Fibroblast of lung (primary cell): ENCODE data around the gene JMJD1C. TPM values are rescaled to one million over a fixed set of nuclear protein-coding genes. Genes with fewer than 3 reads are reported as not detected.

ENCODE experiments used
- DNase-seq, 2 donors: peaks; one replicate each; pipeline versions ENCODE4 v3.0.0 to v3.0.0-alpha.2; 2010; ENCODE audit warnings: low read depth in 2 of 2
- H2AFZ ChIP-seq: 2 replicates; pipeline ENCODE4 v1.5.1; 2012; ENCODE audit warnings: low read length, control low read depth, inconsistent platforms
- H3K27ac ChIP-seq: 2 replicates; pipeline ENCODE4 v1.5.1; 2011; ENCODE audit warnings: low read length, control low read depth; ENCODE audit not compliant: insufficient read depth
- H3K27me3 ChIP-seq: 2 replicates; pipeline ENCODE4 v1.5.1; 2011; ENCODE audit warnings: mild to moderate bottlenecking, low read length; ENCODE audit not compliant: control insufficient read depth, insufficient read depth
- H3K36me3 ChIP-seq: 2 replicates; pipeline ENCODE4 v1.5.1; 2011; ENCODE audit warnings: low read length; ENCODE audit not compliant: control insufficient read depth, insufficient read depth
- H3K4me1 ChIP-seq: 2 replicates; pipeline ENCODE4 v1.5.1; 2011; ENCODE audit warnings: low read length; ENCODE audit not compliant: control insufficient read depth, insufficient read depth; ENCODE audit errors: extremely low read depth
- H3K4me2 ChIP-seq: 2 replicates; pipeline ENCODE4 v1.5.1; 2011; ENCODE audit warnings: low read length, control low read depth; ENCODE audit not compliant: insufficient read depth; ENCODE audit errors: extremely low read depth
- H3K4me3 ChIP-seq, 4 experiments: fragments of 200-600 bp in 1 of 4; sonication (generic) in 1 of 4; replicated peaks in 1 of 4; 2 replicates each; pipeline ENCODE4 v1.5.1; 2011 to 2016; ENCODE audit warnings: low read length in 4 of 4, low read depth in 3 of 4, mild to moderate bottlenecking in 3 of 4, control low read depth in 2 of 4, inconsistent platforms in 1 of 4, mixed read lengths in 1 of 4; ENCODE audit not compliant: insufficient read depth in 1 of 4; ENCODE audit errors: control extremely low read depth in 1 of 4
- H3K79me2 ChIP-seq: 2 replicates; pipeline ENCODE4 v1.5.1; 2012; ENCODE audit warnings: mild to moderate bottlenecking, low read length, inconsistent platforms; ENCODE audit not compliant: control insufficient read depth, insufficient read depth
- H3K9ac ChIP-seq: 2 replicates; pipeline ENCODE4 v1.5.1; 2011; ENCODE audit warnings: mild to moderate bottlenecking, low read length, control low read depth; ENCODE audit not compliant: insufficient read depth
- H3K9me3 ChIP-seq: 2 replicates; pipeline ENCODE4 v1.5.1; 2012; ENCODE audit warnings: low read depth, low read length; ENCODE audit not compliant: control insufficient read depth, insufficient read depth
- H4K20me1 ChIP-seq: 2 replicates; pipeline ENCODE4 v1.5.1; 2011; ENCODE audit warnings: low read length; ENCODE audit not compliant: control insufficient read depth, insufficient read depth; ENCODE audit errors: extremely low read depth
- CTCF ChIP-seq, 2 donors: IDR thresholded peaks in 1 of 2; conservative IDR thresholded peaks in 1 of 2; 1 replicate in 1 of 2; 2 replicates in 1 of 2; pipeline ENCODE4 v1.5.1; 2011 to 2012; ENCODE audit warnings: low read length in 2 of 2, control low read depth in 1 of 2, inconsistent platforms in 1 of 2, low read depth in 1 of 2, mild to moderate bottlenecking in 1 of 2
- EZH2 ChIP-seq: IDR thresholded peaks from 2 replicates; pipeline ENCODE4 v1.5.1; 2012; ENCODE audit warnings: low read length, control low read depth, mild to moderate bottlenecking; ENCODE audit errors: missing control alignments
- polyA plus RNA-seq, 2 donors: library from polyadenylated mRNA; depleted of rRNA in 1 of 2; stranded (reverse) in 1 of 2; unstranded in 1 of 2; fragments of >200 nt; gene quantifications; 2 replicates each; pipeline ENCODE4 v1.2.1, GENCODE V29; 2011 to 2012; ENCODE audit warnings: missing spikeins in 1 of 2
- total RNA-seq: library from RNA; depleted of rRNA; stranded (reverse); fragments of >200 nt; gene quantifications from 2 replicates; pipeline ENCODE4 v1.2.1, GENCODE V29; 2014

The JMJD1C gene
- total and polyA plus RNA-seq, 2 donors (not counting 1 experiment from before 2014, with no cell fraction given), result 39.9 to 67.0 TPM

GRCh38 chr10:63197344-63198092 is 268.3 kb downstream of the JMJD1C start:
- TF ChIP-seq EZH2 (no peak), CTCF (conservative IDR thresholded peaks at IDR 0.05 in 1 of 2, IDR thresholded peaks at IDR 0.05 in 1 of 2; ENCODE audit: low read depth in 1 of 2, low read length in 2 of 2) (no peak)
- DNase-seq, result peak; percentile 90 to 97
- Histone ChIP-seq H2AFZ (no peak overlapping the region), H3K4me3 (no peak overlapping the region), H3K9ac (no peak overlapping the region), H3K79me2 (no peaks in the 10 kb centered on the region), H3K9me3 (no peaks in the 10 kb centered on the region), H3K27me3 (no peaks in the 10 kb centered on the region), H3K4me2 (no peak overlapping the region), H3K4me1 (peaks cover 4% of the 10 kb centered on the region), H3K27ac (peak overlapping the region; percentile 7), H3K36me3 (peaks cover 3% of the 10 kb centered on the region), H4K20me1 (no peaks in the 10 kb centered on the region)

DNA sequence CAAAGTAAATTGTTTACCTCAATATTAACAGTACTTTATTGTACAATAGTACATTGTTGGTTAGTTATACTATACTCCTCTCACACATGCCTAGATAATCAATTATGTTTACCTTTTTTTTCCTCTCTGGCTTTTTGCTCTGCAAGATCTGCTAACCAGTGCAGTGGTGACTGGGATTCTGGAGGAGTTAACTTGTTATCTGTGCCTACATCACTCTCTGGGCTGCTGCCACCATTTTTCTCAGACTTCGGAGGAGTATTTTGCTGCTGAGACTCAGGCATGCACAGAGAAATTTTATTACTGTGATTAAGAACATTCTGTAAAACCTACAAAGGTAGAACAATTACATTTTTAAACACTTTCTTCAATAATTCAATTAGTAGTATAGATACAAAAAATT is 273.0 kb downstream of the JMJD1C start:
- no peak overlapping the region for H2AFZ ChIP-seq
- H3K27me3 ChIP-seq, result no peaks in the 10 kb centered on the region
- no peak overlapping the region for H3K27ac ChIP-seq
- H3K9ac ChIP-seq, result no peak overlapping the region
- H3K79me2 ChIP-seq, result no peaks in the 10 kb centered on the region
- H3K4me1 ChIP-seq, result peaks cover 4% of the 10 kb centered on the region
- peaks cover 3% of the 10 kb centered on the region for H3K36me3 ChIP-seq
- H3K4me2 ChIP-seq, result no peak overlapping the region
- no peaks in the 10 kb centered on the region for H3K9me3 ChIP-seq
- H3K4me3 ChIP-seq, result no peak overlapping the region
- TF ChIP-seq CTCF (conservative IDR thresholded peaks at IDR 0.05 in 1 of 2, IDR thresholded peaks at IDR 0.05 in 1 of 2; ENCODE audit: low read depth in 1 of 2, low read length in 2 of 2) (no peak), EZH2 (no peak)
- DNase-seq, result peak in 1 of 2 donors; percentile 67
- no peaks in the 10 kb centered on the region for H4K20me1 ChIP-seq

DNA sequence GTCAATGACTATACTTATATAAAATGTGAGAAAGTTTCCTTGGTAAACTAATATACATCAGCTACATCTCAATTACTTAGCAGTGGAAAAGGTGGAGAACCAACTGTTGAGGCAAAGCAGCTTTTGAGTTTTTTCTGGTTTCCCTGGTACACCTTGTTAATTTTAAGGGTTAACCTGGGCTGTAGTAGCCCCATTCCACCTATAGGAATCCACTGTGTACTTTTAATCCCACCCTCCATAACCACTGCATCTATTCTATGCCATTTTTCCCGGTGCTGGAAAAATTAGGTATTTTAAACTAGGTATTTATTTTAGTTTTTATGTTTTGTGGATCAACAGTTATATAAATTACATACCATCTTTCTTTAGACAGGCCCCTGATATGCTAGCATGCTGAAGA is 290.2 kb downstream of the JMJD1C start:
- H3K9me3 ChIP-seq, result no peaks in the 10 kb centered on the region
- DNase-seq, result no peak
- no peak for TF ChIP-seq CTCF (conservative IDR thresholded peaks at IDR 0.05 in 1 of 2, IDR thresholded peaks at IDR 0.05 in 1 of 2; ENCODE audit: low read depth in 1 of 2, low read length in 2 of 2)
- TF ChIP-seq EZH2, result no peak

More for the DNA sequence above, 290.2 kb downstream of the JMJD1C start:
- peaks cover 8% of the 10 kb centered on the region for H3K36me3 ChIP-seq
- H3K27me3 ChIP-seq, result no peaks in the 10 kb centered on the region
- H3K27ac ChIP-seq, result no peak overlapping the region
- H3K4me3 ChIP-seq, result no peak overlapping the region
- no peaks in the 10 kb centered on the region for H4K20me1 ChIP-seq
- H3K9ac ChIP-seq, result no peak overlapping the region
- no peaks in the 10 kb centered on the region for H3K79me2 ChIP-seq
- no peak overlapping the region for H3K4me2 ChIP-seq
- no peak overlapping the region for H2AFZ ChIP-seq
- no peaks in the 10 kb centered on the region for H3K4me1 ChIP-seq
